Transverse colon (tissue), 4 donors: ENCODE data around the gene DCPS. TPM values are rescaled to one million over a fixed set of nuclear protein-coding genes. Genes with fewer than 3 reads are reported as not detected.

ENCODE experiments used
- DNase-seq: peaks from one replicate; pipeline ENCODE4 v3.0.0-alpha.2; 2019
- H3K27ac ChIP-seq, 4 donors: fragments of 200-600 bp; sonication (generic); 2 replicates each; pipeline ENCODE4 v1.5.1; 2016 to 2018; ENCODE audit warnings: inconsistent platforms in 4 of 4
- H3K27me3 ChIP-seq: fragments of 200-600 bp; sonication (generic); 2 replicates; pipeline ENCODE4 v1.5.1; 2017; ENCODE audit warnings: inconsistent platforms
- H3K36me3 ChIP-seq, 4 donors: fragments of 200-600 bp; sonication (generic); 2 replicates each; pipeline ENCODE4 v1.5.1; 2017 to 2019; ENCODE audit warnings: inconsistent platforms in 4 of 4
- H3K4me1 ChIP-seq, 4 donors: fragments of 200-600 bp; sonication (generic); 2 replicates each; pipeline ENCODE4 v1.5.1; 2017 to 2020; ENCODE audit warnings: inconsistent platforms in 4 of 4
- H3K4me3 ChIP-seq, 4 donors: fragments of 200-600 bp; sonication (generic); 1 replicate in 1 of 4; 2 replicates in 3 of 4; pipeline versions ENCODE4 v1.5.1 to v1.6.1; 2017 to 2019; ENCODE audit warnings: inconsistent platforms in 4 of 4
- H3K9me3 ChIP-seq, 2 donors: fragments of 200-600 bp; sonication (generic); 2 replicates each; pipeline ENCODE4 v1.5.1; 2017 to 2019; ENCODE audit warnings: inconsistent platforms in 2 of 2
- EP300 ChIP-seq: sonication (generic); formaldehyde crosslinking; IDR thresholded peaks from one replicate; pipeline ENCODE4 v1.6.1; 2017; ENCODE audit warnings: antibody characterized with exemption, low read depth
- POLR2A ChIP-seq: fragments of 450-650 bp; IDR thresholded peaks from one replicate; pipeline ENCODE4 v1.6.1; 2016; ENCODE audit warnings: antibody characterized with exemption, mild to moderate bottlenecking, moderate library complexity
- POLR2AphosphoS5 ChIP-seq, 3 donors: sonication (generic); formaldehyde crosslinking; IDR thresholded peaks; one replicate each; pipeline ENCODE4 v1.6.1; 2016; ENCODE audit warnings: antibody characterized with exemption in 3 of 3
- WGBS, 2 donors: methylation state at CpG; one replicate each; pipeline ENCODE4 v1.1.5; 2018; ENCODE audit warnings: low coverage in 1 of 2; 5-methylcytosine and 5-hydroxymethylcytosine counted together
- in situ Hi-C, 4 donors: fragments of 200-750 bp; cut with MboI; loops; one replicate each; pipeline versions ENCODE4 v1.15.0 to v1.15.1; 2017; ENCODE audit warnings: low sequenced_read_pairs in 3 of 4, low pct_ligation_motif_present in 1 of 4, low pct_unique_long_range_greater_than_20kb in 1 of 4
- intact Hi-C: fragments of 100-400 bp; cut with DNase I; formaldehyde crosslinking; loops from one replicate; pipeline ENCODE4 v1.15.1; 2023; ENCODE audit warnings: low total_unique reads
- total RNA-seq, 4 donors: library from RNA; depleted of rRNA; stranded (reverse); fragments of >200 nt; gene quantifications; one replicate each; pipeline ENCODE4 v1.1.0, GENCODE V29; 2016
- TF ChIP-seq, protein P1 (sequence below), 5 experiments: fragments of 200-600 bp in 3 of 5; fragments of 450-650 bp in 2 of 5; sonication (generic) in 3 of 5; IDR thresholded peaks; 1 replicate in 2 of 5; 2 replicates in 3 of 5; pipeline ENCODE4 v1.5.1; 2016 to 2017; ENCODE audit warnings: antibody characterized with exemption in 5 of 5, inconsistent platforms in 3 of 5, mild to moderate bottlenecking in 2 of 5, moderate library complexity in 1 of 5

DCPS gene
- total RNA-seq, 4 donors from 2014 or later: 0.40 to 13.7 (median 11.3) TPM

DNA sequence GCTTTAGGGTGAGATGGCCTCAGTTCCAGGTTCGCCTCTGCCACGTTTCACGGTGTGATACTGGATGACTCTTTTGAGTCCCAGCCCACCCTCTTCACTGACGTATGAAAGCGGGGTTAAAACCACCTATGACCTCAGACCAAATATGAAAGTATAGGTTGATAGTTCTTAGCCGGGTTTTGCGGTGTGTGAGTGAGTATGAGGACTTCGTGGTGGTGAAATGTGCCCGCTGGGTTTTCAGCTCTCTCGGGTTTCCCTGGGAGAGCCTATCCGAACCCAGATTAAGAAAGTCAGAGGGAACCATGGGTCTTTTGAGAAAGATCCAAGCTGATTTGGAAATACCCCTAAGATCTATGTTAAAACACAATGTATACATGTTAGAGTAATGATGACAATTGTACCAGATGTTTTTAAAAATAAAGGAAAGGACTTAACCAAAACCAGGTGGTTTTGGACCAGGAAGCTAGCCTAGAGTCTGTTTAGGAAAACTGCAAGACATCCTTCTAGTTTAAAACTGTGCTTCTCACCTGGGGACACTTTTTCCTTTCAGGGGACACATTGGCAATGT, 25.9 kb downstream of the DCPS start:
- no peaks in the 10 kb centered on the region for H3K36me3 ChIP-seq
- TF ChIP-seq POLR2A: no peak
- TF ChIP-seq EP300: no peak
- no peak for TF ChIP-seq POLR2AphosphoS5 (IDR thresholded peaks at IDR 0.05)
- TF ChIP-seq, protein P1, sequence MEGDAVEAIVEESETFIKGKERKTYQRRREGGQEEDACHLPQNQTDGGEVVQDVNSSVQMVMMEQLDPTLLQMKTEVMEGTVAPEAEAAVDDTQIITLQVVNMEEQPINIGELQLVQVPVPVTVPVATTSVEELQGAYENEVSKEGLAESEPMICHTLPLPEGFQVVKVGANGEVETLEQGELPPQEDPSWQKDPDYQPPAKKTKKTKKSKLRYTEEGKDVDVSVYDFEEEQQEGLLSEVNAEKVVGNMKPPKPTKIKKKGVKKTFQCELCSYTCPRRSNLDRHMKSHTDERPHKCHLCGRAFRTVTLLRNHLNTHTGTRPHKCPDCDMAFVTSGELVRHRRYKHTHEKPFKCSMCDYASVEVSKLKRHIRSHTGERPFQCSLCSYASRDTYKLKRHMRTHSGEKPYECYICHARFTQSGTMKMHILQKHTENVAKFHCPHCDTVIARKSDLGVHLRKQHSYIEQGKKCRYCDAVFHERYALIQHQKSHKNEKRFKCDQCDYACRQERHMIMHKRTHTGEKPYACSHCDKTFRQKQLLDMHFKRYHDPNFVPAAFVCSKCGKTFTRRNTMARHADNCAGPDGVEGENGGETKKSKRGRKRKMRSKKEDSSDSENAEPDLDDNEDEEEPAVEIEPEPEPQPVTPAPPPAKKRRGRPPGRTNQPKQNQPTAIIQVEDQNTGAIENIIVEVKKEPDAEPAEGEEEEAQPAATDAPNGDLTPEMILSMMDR (IDR thresholded peaks at IDR 0.05): no peak
- peaks cover 0 to 3% (median 0%) of the 10 kb centered on the region in 4 donors for H3K4me1 ChIP-seq
- no peaks in the 10 kb centered on the region for H3K9me3 ChIP-seq
- no peak overlapping the region for H3K4me3 ChIP-seq
- H3K27ac ChIP-seq: no peak overlapping the region
- H3K27me3 ChIP-seq: no peaks in the 10 kb centered on the region
- in situ Hi-C loops (no loop called here), intact Hi-C loops (no loop called here)
- WGBS, 2 donors: 59 to 86% methylated on average over 6 to 11 of the region's 11 CpGs
- DNase-seq: no peak

DNA sequence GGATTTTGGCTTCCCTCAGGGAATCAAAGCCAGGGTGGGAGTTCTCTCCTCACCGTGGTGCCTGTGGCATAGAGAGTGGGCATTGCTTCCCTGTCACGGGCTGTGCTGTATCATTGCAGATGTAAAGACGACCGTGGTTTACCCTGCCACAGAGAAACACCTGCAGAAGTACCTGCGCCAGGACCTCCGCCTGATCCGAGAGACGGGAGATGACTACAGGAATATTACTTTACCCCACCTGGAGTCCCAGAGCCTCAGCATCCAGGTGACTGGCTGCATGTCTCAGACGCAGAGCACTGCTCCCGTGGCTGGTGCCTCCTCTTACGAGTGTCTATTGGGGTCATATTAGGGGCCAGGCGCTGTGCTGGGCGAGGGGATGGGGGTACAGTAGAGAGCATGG, 27.4 kb downstream of the DCPS start:
- no peak for DNase-seq
- intact Hi-C loops: no loop called here
- H3K36me3 ChIP-seq: no peaks in the 10 kb centered on the region
- H3K4me1 ChIP-seq: peaks cover 0 to 3% (median 0%) of the 10 kb centered on the region in 4 donors
- 96% methylated on average over 13 of the region's 13 CpGs; no CpG with 5 or more reads in 1 of the 2 donors for WGBS, 2 donors
- H3K4me3 ChIP-seq: no peak overlapping the region
- H3K9me3 ChIP-seq: no peaks in the 10 kb centered on the region
- in situ Hi-C loops: no loop called here
- TF ChIP-seq, protein P1 (IDR thresholded peaks at IDR 0.05): no peak
- no peak for TF ChIP-seq EP300
- TF ChIP-seq POLR2A: no peak
- no peak for TF ChIP-seq POLR2AphosphoS5 (IDR thresholded peaks at IDR 0.05)
- H3K27ac ChIP-seq: no peak overlapping the region
- H3K27me3 ChIP-seq: no peaks in the 10 kb centered on the region

DNA sequence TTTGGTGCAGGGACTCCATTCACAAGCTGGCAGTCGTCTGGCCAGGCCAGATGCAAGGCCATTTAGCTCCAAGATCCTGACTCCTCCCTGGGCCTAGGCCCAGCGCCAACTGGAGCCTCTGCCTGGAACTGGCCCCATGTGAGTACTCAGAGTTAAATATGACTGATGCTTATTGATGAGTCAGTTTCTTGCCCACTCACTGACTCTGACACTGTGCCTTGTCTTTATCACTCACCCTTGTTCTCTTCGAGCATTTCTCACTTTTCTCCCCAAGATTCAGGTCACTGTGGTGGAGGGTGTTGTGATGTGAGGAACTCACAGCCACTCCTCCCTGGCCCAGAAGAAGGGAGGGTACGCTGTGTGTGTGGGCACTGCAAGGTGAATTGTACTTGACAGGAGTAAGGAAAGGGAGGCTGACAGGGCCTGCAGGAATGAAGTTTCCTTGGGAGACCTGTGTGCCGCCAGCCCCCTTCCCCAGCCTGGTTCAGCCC, 28.4 kb downstream of the DCPS start:
- in situ Hi-C loops (no loop called here), intact Hi-C loops (no loop called here)
- no peak overlapping the region for H3K27ac ChIP-seq
- no peaks in the 10 kb centered on the region for H3K36me3 ChIP-seq
- TF ChIP-seq POLR2A (no peak), POLR2AphosphoS5 (IDR thresholded peaks at IDR 0.05) (no peak), EP300 (no peak)
- TF ChIP-seq, protein P1 (IDR thresholded peaks at IDR 0.05): no peak
- H3K9me3 ChIP-seq: no peaks in the 10 kb centered on the region
- peaks cover 0 to 3% (median 0%) of the 10 kb centered on the region in 4 donors for H3K4me1 ChIP-seq
- no peaks in the 10 kb centered on the region for H3K27me3 ChIP-seq
- H3K4me3 ChIP-seq: no peak overlapping the region
- WGBS, 2 donors: 71% methylated on average over 5 of the region's 5 CpGs; no CpG with 5 or more reads in 1 of the 2 donors
- no peak for DNase-seq

DNA sequence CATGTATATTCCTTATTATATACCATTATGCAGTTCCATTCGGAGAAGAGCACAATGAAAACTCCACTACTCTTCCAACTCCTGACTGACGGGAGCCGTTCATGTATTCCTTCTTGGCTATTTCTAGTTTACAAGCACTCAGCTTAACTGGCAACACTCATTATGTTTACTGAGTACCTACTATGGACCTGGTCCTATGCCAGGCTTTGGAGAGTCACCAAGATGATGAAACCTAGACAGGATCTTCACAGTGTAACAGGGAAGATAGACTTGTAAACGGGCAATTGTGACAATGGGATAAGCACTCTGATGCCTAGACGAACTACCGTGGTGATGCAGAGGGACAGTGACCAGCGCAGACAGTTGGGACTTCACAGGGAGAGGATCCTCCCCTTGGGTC, 29.3 kb downstream of the DCPS start:
- Histone ChIP-seq H3K4me3 (no peak overlapping the region), H3K27ac (no peak overlapping the region), H3K36me3 (no peaks in the 10 kb centered on the region), H3K27me3 (no peaks in the 10 kb centered on the region), H3K4me1 (peaks cover 0 to 3% (median 0%) of the 10 kb centered on the region in 4 donors), H3K9me3 (no peaks in the 10 kb centered on the region)
- TF ChIP-seq, protein P1 (IDR thresholded peaks at IDR 0.05): no peak
- TF ChIP-seq POLR2AphosphoS5 (IDR thresholded peaks at IDR 0.05) (no peak), POLR2A (no peak), EP300 (no peak)
- in situ Hi-C loops: no loop called here
- intact Hi-C loops: no loop called here
- no peak for DNase-seq
- WGBS, 2 donors: 83 to 94% methylated on average over 1 to 7 of the region's 7 CpGs
